PC-3 (cell line): ENCODE results near the gene ST6GALNAC5. TPM values are rescaled to one million over a fixed set of nuclear protein-coding genes. Genes with fewer than 3 reads are reported as not detected.

ENCODE experiments used
- ATAC-seq: fragments of 200-7000 bp; cut with Tn5 transposase; 2 replicates; pipeline ENCODE4 v1.9.1; 2020; ENCODE audit warnings: mild to moderate bottlenecking, moderate library complexity
- BruUV-seq: library from RNA; stranded (reverse); fragments of 400-500 nt; replicated peaks from 2 replicates; lab custom pipeline; 2021; lab: Mats Ljungman, UMichigan
- CTCF ChIA-PET: fragments of 300-600 bp; sonication (Branson Sonifier 250); formaldehyde crosslinking; loops from one replicate; lab custom pipeline; 2022; ENCODE audit warnings: antibody characterized with exemption; lab: Charles Lee
- POLR2A ChIA-PET: fragments of 300-600 bp; sonication (Branson Sonifier 250); formaldehyde crosslinking; loops from one replicate; lab custom pipeline; 2022; ENCODE audit warnings: antibody characterized with exemption; ENCODE audit not compliant: unreplicated experiment; lab: Charles Lee
- DNase-seq: peaks from one replicate; pipeline ENCODE4 v3.0.0-alpha.2; 2015
- H2AFZ ChIP-seq: fragments of 300-600 bp; sonication (generic); 2 replicates; pipeline ENCODE4 v1.6.0; 2016; ENCODE audit warnings: antibody characterized with exemption, low read length
- H3F3A ChIP-seq: fragments of 300-600 bp; sonication (generic); one replicate; pipeline ENCODE4 v1.6.0; 2017; ENCODE audit warnings: antibody characterized with exemption, low read length, control low read depth, mild to moderate bottlenecking; ENCODE audit not compliant: unreplicated experiment
- H3K27ac ChIP-seq: fragments of 300-600 bp; sonication (generic); 2 replicates; pipeline ENCODE4 v1.5.1; 2016; ENCODE audit warnings: mild to moderate bottlenecking, low read length
- H3K27me3 ChIP-seq: fragments of 300-600 bp; sonication (generic); 2 replicates; pipeline ENCODE4 v1.6.1; 2016; ENCODE audit warnings: low read length, mixed read lengths
- H3K36me3 ChIP-seq: fragments of 300-600 bp; sonication (generic); 2 replicates; pipeline ENCODE4 v1.6.1; 2016; ENCODE audit warnings: low read depth, mixed run types, low read length, mixed read lengths
- H3K4me1 ChIP-seq: fragments of 300-600 bp; sonication (generic); 2 replicates; pipeline ENCODE4 v1.5.1; 2016; ENCODE audit warnings: low read length; ENCODE audit not compliant: insufficient read depth
- H3K4me2 ChIP-seq: fragments of 300-600 bp; sonication (generic); 2 replicates; pipeline ENCODE4 v1.6.0; 2016; ENCODE audit warnings: low read length
- H3K4me3 ChIP-seq: fragments of 300-600 bp; sonication (generic); 2 replicates; pipeline ENCODE4 v1.5.1; 2016; ENCODE audit warnings: mild to moderate bottlenecking, low read length, mixed read lengths
- H3K79me2 ChIP-seq: fragments of 300-600 bp; sonication (generic); 2 replicates; pipeline ENCODE4 v1.6.1; 2017; ENCODE audit warnings: low read length, mixed read lengths
- H3K9ac ChIP-seq: fragments of 300-600 bp; sonication (generic); 2 replicates; pipeline ENCODE4 v1.6.0; 2016; ENCODE audit warnings: mild to moderate bottlenecking, low read length
- H3K9me2 ChIP-seq: fragments of 300-600 bp; sonication (generic); replicated peaks from 2 replicates; pipeline ENCODE4 v1.6.1; 2016; ENCODE audit warnings: mixed run types, low read length, mixed read lengths
- H3K9me3 ChIP-seq: fragments of 300-600 bp; sonication (generic); 2 replicates; pipeline ENCODE4 v1.6.1; 2016; ENCODE audit warnings: low read length, mixed read lengths
- H4K20me1 ChIP-seq: fragments of 300-600 bp; sonication (generic); 2 replicates; pipeline ENCODE4 v1.6.1; 2016; ENCODE audit warnings: low read length, mixed read lengths
- CTCF ChIP-seq: fragments of 300-600 bp; sonication (generic); conservative IDR thresholded peaks from 2 replicates; pipeline ENCODE4 v1.5.1; 2017; ENCODE audit warnings: antibody characterized with exemption, low read depth, mild to moderate bottlenecking, low read length
- EZH2 ChIP-seq: fragments of 300-600 bp; sonication (generic); IDR thresholded peaks from one replicate; pipeline ENCODE4 v1.6.1; 2017; ENCODE audit warnings: antibody characterized with exemption, mild to moderate bottlenecking, low read length; ENCODE audit not compliant: unreplicated experiment
- EZH2phosphoT487 ChIP-seq: fragments of 300-600 bp; sonication (generic); IDR thresholded peaks from 2 replicates; pipeline ENCODE4 v1.6.1; 2018; ENCODE audit warnings: mild to moderate bottlenecking, antibody characterized with exemption, low read length, borderline replicate concordance
- intact Hi-C: fragments of 100-400 bp; cut with micrococcal nuclease; formaldehyde crosslinking; loops from 2 replicates; pipeline ENCODE4 v1.9.0; 2023
- total RNA-seq: library from RNA; depleted of rRNA; stranded (reverse); fragments of >200 nt; gene quantifications from 2 replicates; pipeline ENCODE4 v1.2.3, GENCODE V29; 2014

Gene ST6GALNAC5
- total RNA-seq, 1 experiment from 2014 or later, result 0.36 TPM

GRCh38 chr1:76833151-76833550 lies 34.1 kb upstream of the ST6GALNAC5 start:
- no TSS peak for BruUV-seq
- no peak for ATAC-seq

GRCh38 chr1:76833856-76834255 lies 33.4 kb upstream of the ST6GALNAC5 start:
- intact Hi-C loops, result no loop called here
- no TSS peak for BruUV-seq
- POLR2A ChIA-PET, result no interaction called here

More at GRCh38 chr1:76833151-76833550, 34.1 kb upstream of the ST6GALNAC5 start:
- Histone ChIP-seq H3K4me2 (no peak overlapping the region), H4K20me1 (no peaks in the 10 kb centered on the region), H3K36me3 (no peaks in the 10 kb centered on the region), H3F3A (no peaks in the 10 kb centered on the region), H3K9me2 (no peaks in the 10 kb centered on the region), H3K9ac (no peak overlapping the region), H2AFZ (no peak overlapping the region), H3K4me3 (no peak overlapping the region), H3K79me2 (no peaks in the 10 kb centered on the region), H3K4me1 (no peaks in the 10 kb centered on the region), H3K9me3 (no peaks in the 10 kb centered on the region), H3K27me3 (peaks cover 4% of the 10 kb centered on the region; the same call in 1 of the 2 replicates), H3K27ac (no peak overlapping the region)
- ChIA-PET POLR2A (no interaction called here), CTCF (no interaction called here)
- peak; percentile 8 for DNase-seq
- intact Hi-C loops, result no loop called here
- TF ChIP-seq CTCF, result no peak
- TF ChIP-seq EZH2, result no peak
- TF ChIP-seq EZH2phosphoT487, result no peak

More at GRCh38 chr1:76833856-76834255, 33.4 kb upstream of the ST6GALNAC5 start:
- ATAC-seq (no peak), DNase-seq (no peak)
- H4K20me1 ChIP-seq, result no peaks in the 10 kb centered on the region
- H3K4me3 ChIP-seq, result no peak overlapping the region
- H3K9ac ChIP-seq, result no peak overlapping the region
- CTCF ChIA-PET, result no interaction called here
- no peaks in the 10 kb centered on the region for H3K4me1 ChIP-seq
- H3K9me2 ChIP-seq, result no peaks in the 10 kb centered on the region
- no peaks in the 10 kb centered on the region for H3K36me3 ChIP-seq
- H3K27ac ChIP-seq, result no peak overlapping the region
- H3K27me3 ChIP-seq, result peaks cover 4% of the 10 kb centered on the region; the same call in 1 of the 2 replicates
- no peak for TF ChIP-seq EZH2phosphoT487
- no peak for TF ChIP-seq EZH2
- TF ChIP-seq CTCF, result no peak
- H3K79me2 ChIP-seq, result no peaks in the 10 kb centered on the region
- no peak overlapping the region for H3K4me2 ChIP-seq
- no peaks in the 10 kb centered on the region for H3K9me3 ChIP-seq
- no peak overlapping the region for H2AFZ ChIP-seq
- no peaks in the 10 kb centered on the region for H3F3A ChIP-seq
